OCI-LY1 (cell line): ENCODE measurements around the gene ADD2.

Experiments
- H2AFZ ChIP-seq: fragments of 200-600 bp; sonication (generic), shearing (Covaris generic); 2 replicates; pipeline ENCODE4 v1.6.0; 2014; ENCODE audit warnings: antibody characterized with exemption, mild to moderate bottlenecking, low read length
- H3F3A ChIP-seq: fragments of 200-600 bp; sonication (generic), shearing (Covaris generic); 2 replicates; pipeline ENCODE4 v1.6.0; 2014; ENCODE audit warnings: mild to moderate bottlenecking, antibody characterized with exemption, low read length, moderate library complexity; ENCODE audit not compliant: insufficient read depth
- H3K27ac ChIP-seq: fragments of 200-600 bp; sonication (generic); 2 replicates; pipeline ENCODE4 v1.5.1; 2014; ENCODE audit warnings: low read length, mixed run types, mild to moderate bottlenecking, low read depth; ENCODE audit not compliant: poor library complexity, severe bottlenecking
- H3K27me3 ChIP-seq: fragments of 200-600 bp; sonication (generic); 2 replicates; pipeline ENCODE4 v1.6.0; 2014; ENCODE audit warnings: antibody characterized with exemption, mild to moderate bottlenecking, low read length, moderate library complexity; ENCODE audit not compliant: insufficient read depth
- H3K36me3 ChIP-seq: fragments of 200-600 bp; sonication (generic); 2 replicates; pipeline ENCODE4 v1.6.1; 2014; ENCODE audit warnings: mild to moderate bottlenecking, antibody characterized with exemption, low read length, moderate library complexity, mixed read lengths; ENCODE audit not compliant: insufficient read depth
- H3K4me1 ChIP-seq: fragments of 200-600 bp; sonication (generic); 2 replicates; pipeline ENCODE4 v1.5.1; 2014; ENCODE audit warnings: mild to moderate bottlenecking, low read length, moderate library complexity; ENCODE audit not compliant: insufficient read depth, severe bottlenecking
- H3K4me2 ChIP-seq: fragments of 200-600 bp; sonication (generic), shearing (Covaris generic); 2 replicates; pipeline ENCODE4 v1.6.1; 2014; ENCODE audit warnings: low read length
- H3K4me3 ChIP-seq: fragments of 200-600 bp; sonication (generic); 2 replicates; pipeline ENCODE4 v1.5.1; 2014; ENCODE audit warnings: low read length, low read depth, mild to moderate bottlenecking, mixed read lengths; ENCODE audit not compliant: poor library complexity, severe bottlenecking
- H3K79me2 ChIP-seq: fragments of 200-600 bp; shearing (Covaris generic); 2 replicates; pipeline ENCODE4 v1.6.1; 2016; ENCODE audit warnings: mixed run types, low read length, mixed read lengths; ENCODE audit not compliant: insufficient read depth
- H3K9ac ChIP-seq: fragments of 200-600 bp; sonication (generic), shearing (Covaris generic); 2 replicates; pipeline ENCODE4 v1.6.1; 2014; ENCODE audit warnings: mild to moderate bottlenecking, low read length, mixed read lengths
- H3K9me2 ChIP-seq: fragments of 200-600 bp; sonication (generic), shearing (Covaris generic); 2 replicates; pipeline ENCODE4 v1.6.1; 2014; ENCODE audit warnings: low read depth, mild to moderate bottlenecking, low read length, mixed read lengths
- H3K9me3 ChIP-seq: fragments of 200-600 bp; shearing (Covaris generic); 2 replicates; pipeline ENCODE4 v1.6.1; 2014; ENCODE audit warnings: low read length, mixed read lengths
- H4K20me1 ChIP-seq: fragments of 200-600 bp; sonication (generic), shearing (Covaris generic); 2 replicates; pipeline ENCODE4 v1.6.0; 2016; ENCODE audit warnings: mild to moderate bottlenecking, low read length; ENCODE audit not compliant: insufficient read depth
- CTCF ChIP-seq: fragments of 200-600 bp; sonication (generic), shearing (Covaris generic); IDR thresholded peaks from 2 replicates; pipeline ENCODE4 v1.5.1; 2017; ENCODE audit warnings: mild to moderate bottlenecking, antibody characterized with exemption, low read length, moderate library complexity, mixed read lengths
- EZH2 ChIP-seq: fragments of 200-600 bp; sonication (generic), shearing (Covaris generic); IDR thresholded peaks from 2 replicates; pipeline ENCODE4 v1.8.0; 2017; ENCODE audit warnings: borderline replicate concordance, mixed run types, mild to moderate bottlenecking, antibody characterized with exemption, low read length, moderate library complexity, mixed read lengths

ADD2 gene

GRCh38 chr2:70765507-70765906 is 2.5 kb downstream of the ADD2 start:
- Histone ChIP-seq H3K36me3 (no peaks in the 10 kb centered on the region), H2AFZ (no peak overlapping the region), H3K9ac (no peak overlapping the region), H3K4me3 (no peak overlapping the region), H3F3A (no peaks in the 10 kb centered on the region), H3K4me1 (no peaks in the 10 kb centered on the region), H3K4me2 (no peak overlapping the region), H4K20me1 (no peaks in the 10 kb centered on the region), H3K9me3 (no peaks in the 10 kb centered on the region), H3K79me2 (no peaks in the 10 kb centered on the region), H3K27ac (no peak overlapping the region), H3K9me2 (no peaks in the 10 kb centered on the region), H3K27me3 (no peaks in the 10 kb centered on the region; the same call in 1 of the 2 replicates)
- no peak for TF ChIP-seq EZH2
- TF ChIP-seq CTCF, result no peak

- Histone ChIP-seq H3K27me3 (no peaks in the 10 kb centered on the region), H3K4me2 (no peak overlapping the region), H3K4me3 (no peak overlapping the region), H3K27ac (no peak overlapping the region), H3K9me2 (no peaks in the 10 kb centered on the region), H3K9ac (no peak overlapping the region), H3K79me2 (no peaks in the 10 kb centered on the region), H3K36me3 (no peaks in the 10 kb centered on the region), H3F3A (no peaks in the 10 kb centered on the region), H3K9me3 (no peaks in the 10 kb centered on the region), H2AFZ (no peak overlapping the region), H3K4me1 (no peaks in the 10 kb centered on the region), H4K20me1 (no peaks in the 10 kb centered on the region)
- TF ChIP-seq CTCF (no peak), EZH2 (no peak)
Observed at GRCh38 chr2:70759446-70759845, 8.6 kb downstream of the ADD2 start.

- no peaks in the 10 kb centered on the region for H3K79me2 ChIP-seq
- H3K4me3 ChIP-seq, result no peak overlapping the region
- no peaks in the 10 kb centered on the region for H3K4me1 ChIP-seq
- no peak overlapping the region for H3K9ac ChIP-seq
- no peaks in the 10 kb centered on the region for H3F3A ChIP-seq
- H3K27ac ChIP-seq, result no peak overlapping the region
- TF ChIP-seq EZH2, result no peak
- no peaks in the 10 kb centered on the region for H4K20me1 ChIP-seq
- H3K27me3 ChIP-seq, result peaks cover under 1% of the 10 kb centered on the region; the same call in 1 of the 2 replicates
- H3K36me3 ChIP-seq, result no peaks in the 10 kb centered on the region
- H3K9me2 ChIP-seq, result no peaks in the 10 kb centered on the region
- no peak overlapping the region for H3K4me2 ChIP-seq
- H3K9me3 ChIP-seq, result no peaks in the 10 kb centered on the region
- no peak overlapping the region for H2AFZ ChIP-seq
Observed at GRCh38 chr2:70757966-70758365, 10.0 kb downstream of the ADD2 start.

- Histone ChIP-seq H3K36me3 (no peaks in the 10 kb centered on the region), H3F3A (no peaks in the 10 kb centered on the region), H3K27me3 (peaks cover 5% of the 10 kb centered on the region; the same call in 1 of the 2 replicates), H3K9me2 (no peaks in the 10 kb centered on the region), H3K4me3 (no peak overlapping the region), H3K4me2 (no peak overlapping the region), H3K79me2 (no peaks in the 10 kb centered on the region), H3K4me1 (no peaks in the 10 kb centered on the region), H3K9me3 (no peaks in the 10 kb centered on the region), H3K27ac (no peak overlapping the region), H2AFZ (no peak overlapping the region), H3K9ac (no peak overlapping the region), H4K20me1 (no peaks in the 10 kb centered on the region)
- TF ChIP-seq EZH2 (no peak), CTCF (no peak)
Observed at GRCh38 chr2:70757360-70757759, 10.6 kb downstream of the ADD2 start.
